ENCODE data around the gene SV2C.
"Not testable (repeated sequence)": the region's sequence is repeated elsewhere in the genome, so short reads cannot be mapped to it uniquely, and the experiment has no call there.

Gene SV2C

GRCh38 chr5:76269259-76269931 is 186.2 kb downstream of the SV2C start:
- DNase-seq, result no peak

- DNase-seq, result no peak
These were observed 186.9 kb downstream of the SV2C start for GRCh38 chr5:76269932-76270610.

- DNase-seq, result no peak
These were observed 188.7 kb downstream of the SV2C start for GRCh38 chr5:76271836-76272235.

DNA sequence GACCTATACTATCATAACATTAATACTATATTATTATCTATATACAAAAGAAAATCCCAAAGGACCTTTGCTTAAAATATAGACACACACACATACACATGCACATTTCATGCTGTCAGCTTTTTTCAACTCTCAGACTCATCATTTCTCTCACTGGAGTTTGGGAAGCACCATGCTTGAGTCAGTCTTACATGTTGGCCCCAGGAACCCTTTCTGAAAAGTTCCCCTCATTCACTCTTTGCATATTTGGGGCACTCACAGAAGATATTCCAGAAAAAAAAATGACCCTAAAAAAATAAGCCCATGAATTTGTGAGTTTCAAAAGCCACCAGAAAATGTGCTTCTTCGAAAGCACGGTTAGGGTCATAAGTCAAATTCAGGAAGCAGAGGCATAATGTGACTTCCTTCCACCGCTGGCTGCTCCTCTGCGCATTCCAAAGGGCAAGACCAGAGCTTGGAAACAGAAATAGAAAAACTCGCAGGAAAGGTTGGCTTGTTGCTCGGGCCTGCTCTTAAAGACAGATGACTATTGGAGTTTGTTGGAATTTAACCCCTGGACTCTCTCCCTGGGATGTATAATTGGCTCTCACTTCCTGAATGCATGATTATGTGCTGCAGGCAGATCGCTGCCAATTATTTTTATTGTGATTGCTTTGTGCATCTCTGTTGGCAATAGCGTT is 190.2 kb downstream of the SV2C start:
- DNase-seq, result no peak

DNA sequence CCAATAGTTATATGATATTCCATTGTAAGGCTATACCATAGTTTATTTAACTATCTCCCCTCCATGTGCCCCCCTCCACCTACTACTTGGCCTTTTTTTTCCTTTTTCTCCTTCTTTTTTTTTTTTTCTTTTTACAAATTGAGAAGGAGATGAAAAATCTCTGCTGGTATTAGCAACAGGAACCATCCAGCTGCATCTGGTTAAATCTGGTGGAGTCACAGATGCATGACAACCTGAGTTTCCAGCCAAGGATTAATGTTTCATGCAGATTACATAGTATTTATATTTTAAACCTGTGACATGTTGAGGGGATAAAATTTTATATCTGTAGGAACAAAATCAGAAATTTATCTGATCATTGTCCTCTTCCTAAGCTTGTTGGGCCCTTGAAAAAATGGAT is 191.4 kb downstream of the SV2C start:
- no peak for DNase-seq

DNA sequence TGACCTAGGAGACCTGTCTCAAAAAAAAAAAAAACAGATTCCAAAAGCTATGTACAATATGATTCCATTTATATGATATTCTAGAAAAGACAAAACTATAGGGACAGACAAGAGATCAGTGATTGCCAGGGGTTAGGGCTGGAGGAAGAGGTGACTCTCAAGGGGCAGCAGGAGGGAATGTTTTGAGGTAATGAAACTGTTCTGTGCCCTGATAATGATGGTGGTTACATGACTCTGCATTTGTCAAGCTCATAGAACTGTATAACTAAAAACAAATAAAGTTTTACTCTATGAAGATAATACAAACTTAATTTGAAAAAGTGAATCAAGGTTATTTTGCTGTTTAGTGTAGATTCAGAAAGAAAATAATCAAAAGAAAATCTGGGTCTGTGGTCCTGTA is 194.6 kb downstream of the SV2C start:
- no peak for DNase-seq

DNA sequence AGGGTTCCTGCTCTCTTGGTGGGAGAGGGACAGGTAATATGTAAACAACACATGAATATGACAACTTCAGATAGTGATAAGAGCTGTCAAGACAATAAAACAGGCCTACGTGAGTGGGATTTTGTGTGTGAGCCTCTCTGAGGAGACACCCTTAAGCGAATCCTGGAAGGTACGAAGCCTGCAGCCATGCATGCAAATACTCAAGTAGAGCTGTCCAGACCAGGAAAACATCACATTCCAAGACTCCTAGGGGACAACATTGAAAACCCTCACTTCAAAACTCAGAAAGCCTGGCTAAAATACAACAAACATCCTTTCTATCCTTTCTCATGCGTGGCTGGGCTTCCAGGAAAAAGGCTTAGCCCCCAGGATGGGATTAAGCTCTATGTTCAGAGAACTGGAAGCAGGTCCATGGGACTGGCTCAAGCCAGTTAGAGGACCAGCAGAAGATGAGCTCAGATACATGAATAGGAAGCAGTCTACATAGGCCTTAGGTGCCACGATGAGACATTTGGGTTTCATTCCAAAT is 195.1 kb downstream of the SV2C start:
- DNase-seq, result no peak

- no peak for DNase-seq
These were observed 197.3 kb downstream of the SV2C start for GRCh38 chr5:76280494-76280893.

GRCh38 chr5:76283670-76284069 is 200.5 kb downstream of the SV2C start:
- no peak for DNase-seq

DNA sequence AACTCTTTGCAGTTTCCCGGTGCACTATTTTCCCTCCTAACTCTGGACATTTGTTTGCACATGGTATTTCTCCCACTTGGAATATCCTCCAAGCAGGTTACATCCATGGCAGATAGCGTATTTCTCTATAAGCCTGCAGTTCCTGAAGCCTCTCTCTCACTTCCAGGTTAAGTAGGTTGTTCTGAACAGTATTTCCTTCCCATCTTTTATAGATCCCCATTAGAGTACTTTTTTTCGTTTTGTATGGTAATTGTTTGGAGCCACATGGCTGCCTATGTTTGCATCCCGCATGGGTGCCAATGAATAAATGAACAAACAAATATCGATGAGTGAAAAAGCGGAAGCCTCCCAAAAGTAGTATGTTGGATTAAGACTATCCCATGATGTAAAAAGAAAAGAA is 206.5 kb downstream of the SV2C start:
- DNase-seq, result no peak

DNA sequence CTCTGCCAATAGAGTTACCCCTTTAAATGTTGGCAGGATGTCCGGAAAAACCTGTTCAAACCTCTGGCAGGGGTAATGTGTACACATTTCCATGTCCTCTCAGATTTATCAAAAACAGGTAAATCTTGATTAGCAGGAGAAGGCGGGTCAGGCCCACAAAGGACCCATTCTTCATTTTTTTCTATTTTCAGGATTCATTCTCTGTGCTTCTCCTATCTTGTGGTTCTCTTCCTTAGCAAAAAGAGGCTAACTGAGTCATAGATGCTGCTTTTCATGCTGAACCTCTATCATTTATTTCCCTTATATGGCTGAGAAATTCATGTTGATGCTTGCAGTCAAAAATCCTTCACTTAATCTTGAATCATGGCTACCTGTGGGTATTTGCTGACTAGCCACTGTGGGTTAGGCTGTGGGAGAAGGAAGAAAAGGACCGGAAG is 207.2 kb downstream of the SV2C start:
- DNase-seq, result no peak

DNA sequence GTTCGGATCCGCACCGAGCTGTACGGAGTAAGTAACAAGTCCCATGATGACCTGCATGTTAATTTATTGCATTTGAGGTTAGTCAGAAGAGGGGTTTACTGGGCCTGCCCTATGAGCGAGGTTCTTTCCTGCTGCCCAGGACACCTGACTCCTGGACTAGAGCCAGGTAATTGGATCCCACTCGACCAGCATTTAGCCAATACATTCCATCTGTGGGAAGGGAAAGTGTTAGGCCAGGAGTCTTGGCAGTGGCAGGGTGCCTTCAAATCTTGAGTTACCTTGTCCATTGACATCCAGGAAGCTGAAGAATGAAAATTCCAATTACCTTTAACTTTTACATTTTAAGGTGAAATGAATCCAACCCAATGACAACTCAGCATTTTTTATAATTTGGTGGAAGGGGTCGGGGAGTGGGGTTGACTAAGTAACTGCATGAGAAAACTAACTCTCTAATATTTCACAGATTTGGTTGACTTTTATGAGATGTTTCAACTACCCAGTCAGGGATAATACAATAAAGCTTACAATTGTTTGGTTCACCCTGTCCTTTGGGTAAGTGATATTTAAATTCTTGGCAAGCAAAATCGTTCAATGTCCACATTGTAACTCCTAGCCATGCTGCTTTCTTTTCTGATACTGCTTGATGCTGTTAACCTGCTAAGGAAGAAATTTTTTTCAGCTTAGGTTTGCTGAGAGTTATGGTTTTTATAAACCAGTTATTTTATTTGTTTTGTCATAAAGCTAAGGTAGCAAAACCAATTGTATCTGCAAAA is 208.3 kb downstream of the SV2C start:
- DNase-seq, result no peak

GRCh38 chr5:76292620-76293322 is 209.6 kb downstream of the SV2C start:
- DNase-seq, result no peak

GRCh38 chr5:76294573-76294972 is 211.4 kb downstream of the SV2C start:
- DNase-seq, result no peak

DNA sequence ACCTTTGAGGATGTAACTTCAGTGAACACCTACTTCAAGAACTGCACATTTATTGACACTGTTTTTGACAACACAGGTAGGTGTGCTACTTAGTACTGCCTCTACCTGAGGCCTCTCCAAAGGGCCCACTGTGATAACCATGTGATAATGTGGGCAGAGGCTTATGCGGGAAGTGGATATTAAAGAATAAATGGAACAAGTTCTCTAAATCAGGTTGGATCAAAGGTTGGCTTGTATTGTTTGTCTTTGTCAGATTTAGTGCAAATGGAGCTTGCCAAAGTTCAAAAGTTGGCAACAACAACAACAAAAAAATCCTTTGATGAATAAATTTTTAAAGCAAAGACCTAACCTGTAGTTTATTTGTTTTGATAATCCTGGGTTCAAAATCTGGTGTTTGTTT is 215.7 kb downstream of the SV2C start:
- DNase-seq, result no peak

DNA sequence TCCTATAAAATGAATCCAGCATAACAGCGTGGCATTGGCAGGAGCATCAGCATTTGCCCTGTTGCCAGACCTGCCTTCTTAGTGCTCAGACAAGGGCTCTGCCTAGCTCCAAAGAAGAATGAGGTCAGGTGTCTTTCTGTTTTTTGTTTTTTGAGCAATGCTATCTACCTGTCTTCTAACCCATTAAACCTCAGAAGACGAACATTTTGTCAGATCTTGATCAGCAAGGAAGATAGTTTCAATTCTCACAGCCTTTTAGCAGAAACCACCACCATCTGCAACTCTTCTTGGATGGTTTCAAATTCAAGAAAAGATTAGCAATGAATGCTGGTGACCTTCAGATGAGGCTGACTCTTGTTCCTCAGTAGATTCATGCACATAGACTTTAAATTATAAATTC is 216.4 kb downstream of the SV2C start:
- no peak for DNase-seq

- not testable (repeated sequence) for DNase-seq
These were observed 218.7 kb downstream of the SV2C start for GRCh38 chr5:76301932-76302331.

GRCh38 chr5:76302661-76303060 is 219.5 kb downstream of the SV2C start:
- DNase-seq, result not testable (repeated sequence)

DNA sequence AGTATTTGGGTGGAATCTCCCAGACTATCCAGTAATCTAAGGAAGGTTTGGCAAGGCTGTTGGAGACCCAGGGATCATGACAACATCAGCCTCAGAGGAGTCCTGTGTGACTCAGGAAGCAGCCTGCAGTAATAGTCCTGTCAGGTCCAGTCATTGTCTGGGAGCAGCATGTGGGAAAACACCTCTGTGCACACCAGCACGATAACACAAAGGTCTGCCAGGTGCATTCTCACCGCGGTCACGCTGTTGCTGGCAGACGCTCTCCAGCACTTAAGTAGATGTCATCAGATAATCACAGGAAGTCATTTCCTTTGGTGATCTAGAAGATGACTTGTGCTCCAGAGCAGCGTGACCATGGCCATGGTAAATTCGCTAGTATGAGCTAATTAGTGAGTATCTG is 220.7 kb downstream of the SV2C start:
- DNase-seq, result no peak

- no peak for DNase-seq
These were observed 222.1 kb downstream of the SV2C start for GRCh38 chr5:76305269-76305668.

DNA sequence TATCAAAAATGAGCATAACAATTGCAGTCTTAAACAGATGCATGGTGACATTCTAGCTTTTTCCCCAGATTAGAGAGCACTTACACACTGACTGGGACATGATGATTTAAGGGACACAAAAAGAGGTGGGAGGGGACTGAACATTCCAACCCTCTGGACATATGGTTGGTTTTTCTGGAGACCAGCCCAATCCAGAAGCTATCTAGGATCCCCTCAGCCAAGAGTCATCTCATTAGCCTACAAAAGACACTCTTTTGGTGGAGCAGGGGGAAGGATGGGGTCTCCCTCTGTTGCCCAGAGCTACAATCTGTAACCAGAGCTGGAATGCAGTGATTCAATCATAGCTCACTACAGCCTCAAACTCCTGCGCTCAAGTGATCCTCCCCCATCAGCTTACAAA is 222.6 kb downstream of the SV2C start:
- no peak for DNase-seq

DNA sequence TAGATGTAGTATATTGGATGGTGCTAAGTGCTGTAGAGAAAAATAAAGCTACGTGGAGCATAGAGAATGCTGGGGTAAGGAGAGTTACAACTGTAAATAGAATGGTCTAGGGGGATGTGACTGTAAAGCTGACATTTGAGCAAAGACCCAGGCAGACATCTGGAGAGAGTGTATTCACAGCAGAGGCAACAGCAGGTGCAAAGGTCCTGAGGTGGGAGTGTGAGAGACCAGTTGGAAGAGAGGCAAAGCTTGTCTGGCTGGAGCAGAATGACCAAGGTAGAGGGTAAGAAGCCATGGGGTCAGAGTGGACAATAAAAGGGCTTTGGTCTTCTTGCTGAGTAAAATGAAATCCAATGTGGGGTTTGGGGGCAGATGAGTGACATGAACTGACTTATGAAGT is 227.0 kb downstream of the SV2C start:
- no peak for DNase-seq

DNA sequence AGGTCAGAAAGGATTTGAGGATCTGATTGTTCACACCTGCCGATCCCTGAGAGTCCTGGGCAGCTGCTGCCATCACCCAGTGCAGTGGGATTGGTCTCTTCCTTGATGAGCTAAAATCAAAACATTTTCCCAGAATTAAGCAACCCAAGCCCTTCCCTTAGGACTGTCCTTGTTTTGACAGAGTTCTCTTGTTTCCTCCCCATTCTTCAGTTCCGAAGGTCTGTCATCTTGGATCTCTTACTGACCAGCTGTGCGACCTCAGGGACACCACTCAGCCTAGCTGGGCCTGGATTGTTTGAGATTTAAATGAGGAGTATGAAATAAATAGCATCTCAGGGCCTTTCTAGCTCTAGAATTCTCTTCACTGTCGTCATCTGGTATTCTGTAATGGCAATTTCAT is 229.6 kb downstream of the SV2C start:
- no peak for DNase-seq
